Thyroid gland (tissue), 4 donors: ENCODE results near the gene ACOT13. TPM values are rescaled to one million over a fixed set of nuclear protein-coding genes. Genes with fewer than 3 reads are reported as not detected.

Experiments
- DNase-seq, 2 donors: peaks; one replicate each; pipeline ENCODE4 v3.0.0-alpha.2; 2019
- H3K27ac ChIP-seq, 3 donors: fragments of 200-600 bp; sonication (generic); 1 replicate in 2 of 3; 2 replicates in 1 of 3; pipeline ENCODE4 v1.5.1; 2016 to 2019; ENCODE audit warnings: mild to moderate bottlenecking in 1 of 3, moderate library complexity in 1 of 3
- H3K27me3 ChIP-seq: fragments of 200-600 bp; sonication (generic); one replicate; pipeline ENCODE4 v1.5.1; 2019
- H3K36me3 ChIP-seq, 2 donors: fragments of 200-600 bp; sonication (generic); one replicate each; pipeline ENCODE4 v1.5.1; 2016 to 2019
- H3K4me1 ChIP-seq, 2 donors: fragments of 200-600 bp; sonication (generic); one replicate each; pipeline ENCODE4 v1.5.1; 2017 to 2019
- H3K4me3 ChIP-seq, 3 donors: fragments of 200-600 bp; sonication (generic); replicated peaks in 1 of 3; 1 replicate in 2 of 3; 2 replicates in 1 of 3; pipeline ENCODE4 v1.5.1; 2016; ENCODE audit warnings: mild to moderate bottlenecking in 1 of 3
- H3K9me3 ChIP-seq: fragments of 200-600 bp; sonication (generic); one replicate; pipeline ENCODE4 v1.5.1; 2017
- CTCF ChIP-seq, 6 experiments: fragments of 200-600 bp in 3 of 6; fragments of 450-650 bp in 3 of 6; sonication (generic) in 3 of 6; IDR thresholded peaks; one replicate each; pipeline ENCODE4 v1.5.1; 2016 to 2019; ENCODE audit warnings: antibody characterized with exemption in 6 of 6, mild to moderate bottlenecking in 2 of 6, inconsistent platforms in 1 of 6, moderate library complexity in 1 of 6
- POLR2A ChIP-seq, 2 donors: fragments of 450-650 bp; IDR thresholded peaks; one replicate each; pipeline ENCODE4 v1.6.1; 2017; ENCODE audit warnings: antibody characterized with exemption in 2 of 2, mild to moderate bottlenecking in 2 of 2, moderate library complexity in 1 of 2
- WGBS, 2 donors: methylation state at CpG; one replicate each; pipeline ENCODE4 v1.1.5; 2017; 5-methylcytosine and 5-hydroxymethylcytosine counted together
- intact Hi-C: fragments of 100-400 bp; cut with DNase I; formaldehyde crosslinking; loops from one replicate; pipeline ENCODE4 v1.15.1; 2023
- total RNA-seq, 4 donors: library from RNA; depleted of rRNA; stranded (reverse); fragments of >200 nt; gene quantifications; one replicate each; pipeline ENCODE4 v1.2.3, GENCODE V29; 2016

The ACOT13 gene
- total RNA-seq, 4 donors from 2014 or later, result 5.5 to 13.3 (median 8.6) TPM

GRCh38 chr6:24649691-24650090 is 17.2 kb upstream of the ACOT13 start:
- H3K36me3 ChIP-seq, result peaks cover 14 to 31% of the 10 kb centered on the region in 2 donors
- H3K4me1 ChIP-seq, result no peaks in the 10 kb centered on the region
- no peaks in the 10 kb centered on the region for H3K9me3 ChIP-seq
- no peak for TF ChIP-seq CTCF (IDR thresholded peaks at IDR 0.05)
- 89% methylated on average over 2 of the region's 2 CpGs for WGBS, 2 donors
- H3K4me3 ChIP-seq, result no peak overlapping the region
- no peak overlapping the region for H3K27ac ChIP-seq
- no peaks in the 10 kb centered on the region for H3K27me3 ChIP-seq
- DNase-seq, result no peak
- intact Hi-C loops, result no loop called here

GRCh38 chr6:24650365-24650764 is 16.5 kb upstream of the ACOT13 start:
- Histone ChIP-seq H3K27ac (no peak overlapping the region), H3K9me3 (no peaks in the 10 kb centered on the region), H3K4me1 (no peaks in the 10 kb centered on the region), H3K27me3 (no peaks in the 10 kb centered on the region), H3K4me3 (no peak overlapping the region), H3K36me3 (peaks cover 14 to 31% of the 10 kb centered on the region in 2 donors)
- TF ChIP-seq POLR2A (IDR thresholded peaks at IDR 0.05) (no peak), CTCF (IDR thresholded peaks at IDR 0.05) (no peak)
- 69 to 77% methylated on average over 3 of the region's 3 CpGs for WGBS, 2 donors
- intact Hi-C loops, result no loop called here
- DNase-seq, result no peak

GRCh38 chr6:24655215-24655614 is 11.7 kb upstream of the ACOT13 start:
- WGBS, 2 donors, result 77 to 81% methylated on average over 1 of the region's 1 CpG
- H3K4me3 ChIP-seq, result no peak overlapping the region
- intact Hi-C loops, result no loop called here

GRCh38 chr6:24658573-24659560 is 8.0 kb upstream of the ACOT13 start:
- intact Hi-C loops, result no loop called here
- Histone ChIP-seq H3K4me1 (no peaks in the 10 kb centered on the region), H3K27ac (no peak overlapping the region), H3K4me3 (no peak overlapping the region), H3K9me3 (no peaks in the 10 kb centered on the region), H3K36me3 (peaks cover 3 to 13% of the 10 kb centered on the region in 2 donors), H3K27me3 (no peaks in the 10 kb centered on the region)
- WGBS, 2 donors, result 76 to 83% methylated on average over 9 of the region's 9 CpGs
- TF ChIP-seq POLR2A (IDR thresholded peaks at IDR 0.05), result no peak
- TF ChIP-seq CTCF (IDR thresholded peaks at IDR 0.05), result no peak
- DNase-seq, result no peak

More at GRCh38 chr6:24655215-24655614, 11.7 kb upstream of the ACOT13 start:
- H3K36me3 ChIP-seq, result peaks cover 20 to 26% of the 10 kb centered on the region in 2 donors
- no peak overlapping the region for H3K27ac ChIP-seq
- no peak for DNase-seq
- no peak for TF ChIP-seq POLR2A (IDR thresholded peaks at IDR 0.05)
- no peak for TF ChIP-seq CTCF (IDR thresholded peaks at IDR 0.05)
- H3K9me3 ChIP-seq, result no peaks in the 10 kb centered on the region
- no peaks in the 10 kb centered on the region for H3K4me1 ChIP-seq
- H3K27me3 ChIP-seq, result no peaks in the 10 kb centered on the region

- Histone ChIP-seq H3K4me3 (no peak overlapping the region), H3K9me3 (no peaks in the 10 kb centered on the region), H3K27me3 (no peaks in the 10 kb centered on the region), H3K4me1 (no peaks in the 10 kb centered on the region), H3K36me3 (peaks cover 3 to 10% of the 10 kb centered on the region in 2 donors), H3K27ac (no peak overlapping the region)
- intact Hi-C loops, result no loop called here
- WGBS, 2 donors, result 81 to 86% methylated on average over 1 of the region's 1 CpG
- TF ChIP-seq CTCF (IDR thresholded peaks at IDR 0.05) (no peak), POLR2A (IDR thresholded peaks at IDR 0.05) (no peak)
- DNase-seq, result no peak
Observed at GRCh38 chr6:24659561-24659960, 7.3 kb upstream of the ACOT13 start.
